GM12891 (cell line): Measurements from ENCODE around the gene TENM3.

Experiments used
- DNase-seq: peaks from one replicate; pipeline ENCODE4 v3.0.0; 2011; ENCODE audit warnings: low spot score; ENCODE audit not compliant: insufficient read length
- FAIRE-seq: peaks from 2 replicates; lab custom pipeline; 2011; peaks lifted over from hg19 to GRCh38; lab: Jason Lieb, UNC
- PAX5 ChIP-seq: IDR thresholded peaks from 2 replicates; pipeline ENCODE4 v1.6.1; 2011; ENCODE audit warnings: low read length, moderate library complexity, mild to moderate bottlenecking; ENCODE audit not compliant: insufficient read depth, severe bottlenecking
- POLR2A ChIP-seq: IDR thresholded peaks from 2 replicates; pipeline ENCODE4 v1.6.1; 2011; ENCODE audit warnings: low read depth, low read length, control low read depth
- POLR2AphosphoS5 ChIP-seq: IDR thresholded peaks from 2 replicates; pipeline ENCODE4 v1.6.1; 2011; ENCODE audit warnings: low read depth, low read length, control low read depth
- POU2F2 ChIP-seq: IDR thresholded peaks from 2 replicates; pipeline ENCODE4 v1.6.1; 2011; ENCODE audit warnings: low read depth, mild to moderate bottlenecking, control low read depth, low read length, moderate library complexity
- SPI1 ChIP-seq: IDR thresholded peaks from 2 replicates; pipeline ENCODE4 v1.6.1; 2011; ENCODE audit warnings: low read depth, low read length, control low read depth
- TAF1 ChIP-seq: IDR thresholded peaks from 2 replicates; pipeline ENCODE4 v1.6.1; 2011; ENCODE audit warnings: low read depth, low read length, control low read depth

The TENM3 gene

DNA sequence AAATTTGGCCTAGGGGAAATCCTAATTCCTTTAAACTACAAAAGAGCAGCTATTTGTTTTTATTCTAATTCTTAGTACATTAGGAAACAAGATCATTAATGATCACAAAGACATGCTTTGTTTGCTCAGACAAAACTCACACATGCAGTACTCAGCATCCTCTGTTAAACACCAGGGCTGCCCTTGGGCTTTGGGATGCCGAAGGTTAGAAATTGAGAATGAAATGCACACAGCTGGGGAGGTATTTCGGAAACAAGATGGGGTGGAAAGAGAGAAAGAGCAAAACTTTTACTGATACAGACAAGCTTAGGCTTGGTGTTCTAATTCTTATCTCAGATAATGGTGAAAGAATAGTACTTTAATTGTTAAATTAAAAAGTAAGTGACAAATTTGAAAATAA is 451.3 kb downstream of the TENM3 start:
- no peak for DNase-seq
- TF ChIP-seq TAF1 (no peak), POLR2A (no peak), POU2F2 (no peak), PAX5 (no peak), POLR2AphosphoS5 (no peak), SPI1 (no peak)
- no peak for FAIRE-seq

DNA sequence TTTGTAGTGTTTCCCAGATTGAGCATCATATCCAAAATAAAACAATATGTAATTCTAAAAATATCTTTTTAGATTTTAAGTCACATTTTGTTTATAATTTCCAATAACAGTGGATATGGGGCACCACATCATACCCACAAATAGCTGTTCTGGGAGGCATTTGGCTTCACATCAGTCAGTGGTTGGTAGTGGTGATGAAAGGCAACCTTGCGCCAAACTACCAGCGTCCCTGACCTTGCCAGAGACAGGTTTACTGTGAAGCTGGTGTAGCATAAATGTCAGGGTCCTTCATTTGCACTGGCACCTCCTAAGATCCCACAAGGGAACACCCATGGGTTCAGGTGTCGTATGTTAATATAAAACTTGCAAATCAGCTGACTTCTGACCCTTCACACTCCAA is 451.8 kb downstream of the TENM3 start:
- FAIRE-seq (no peak), DNase-seq (no peak)
- no peak for TF ChIP-seq POLR2A
- no peak for TF ChIP-seq POLR2AphosphoS5
- TF ChIP-seq SPI1, result no peak
- no peak for TF ChIP-seq POU2F2
- no peak for TF ChIP-seq TAF1
- no peak for TF ChIP-seq PAX5

DNA sequence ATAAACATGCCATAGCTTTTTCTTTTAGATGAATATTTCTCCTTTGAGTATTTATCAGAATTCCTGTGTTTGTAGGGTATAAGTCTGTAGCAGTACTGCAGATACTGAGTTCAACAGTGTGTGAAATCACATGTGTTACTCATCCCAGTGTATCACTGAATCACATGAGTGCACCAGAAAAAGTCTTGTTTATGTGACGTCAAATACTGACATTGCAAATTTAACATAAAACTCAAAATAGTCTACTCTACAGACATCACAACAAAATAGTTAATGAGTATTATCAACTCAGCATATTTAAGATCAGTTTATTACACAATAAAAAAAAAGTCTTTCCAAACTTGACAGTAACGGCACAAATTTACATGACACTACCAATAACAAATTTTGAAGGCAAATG is 452.6 kb downstream of the TENM3 start:
- FAIRE-seq, result no peak
- no peak for TF ChIP-seq POLR2AphosphoS5
- TF ChIP-seq POLR2A, result no peak
- TF ChIP-seq TAF1, result no peak
- no peak for DNase-seq

DNA sequence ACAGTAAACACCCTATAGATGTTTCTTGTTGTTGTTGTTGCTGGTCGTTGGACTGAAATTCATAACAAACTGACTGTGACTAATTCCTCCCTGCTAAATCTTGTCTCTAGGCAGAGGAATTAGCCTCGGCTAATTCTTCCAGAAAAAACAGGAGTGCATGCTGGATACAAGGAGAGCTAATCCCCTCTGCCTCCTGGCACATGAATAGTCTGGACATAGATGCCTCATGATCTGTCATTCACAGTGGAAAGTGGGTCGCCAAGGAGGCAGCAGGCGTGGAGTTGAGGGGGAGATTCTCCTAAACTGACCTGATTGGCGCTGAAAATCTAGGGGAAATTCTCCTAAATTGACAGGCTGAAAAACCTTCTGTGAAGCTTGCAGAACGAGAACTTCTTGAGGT is 453.9 kb downstream of the TENM3 start:
- TF ChIP-seq POU2F2 (no peak), POLR2A (no peak), TAF1 (no peak), POLR2AphosphoS5 (no peak), SPI1 (no peak), PAX5 (no peak)
- no peak for FAIRE-seq

DNA sequence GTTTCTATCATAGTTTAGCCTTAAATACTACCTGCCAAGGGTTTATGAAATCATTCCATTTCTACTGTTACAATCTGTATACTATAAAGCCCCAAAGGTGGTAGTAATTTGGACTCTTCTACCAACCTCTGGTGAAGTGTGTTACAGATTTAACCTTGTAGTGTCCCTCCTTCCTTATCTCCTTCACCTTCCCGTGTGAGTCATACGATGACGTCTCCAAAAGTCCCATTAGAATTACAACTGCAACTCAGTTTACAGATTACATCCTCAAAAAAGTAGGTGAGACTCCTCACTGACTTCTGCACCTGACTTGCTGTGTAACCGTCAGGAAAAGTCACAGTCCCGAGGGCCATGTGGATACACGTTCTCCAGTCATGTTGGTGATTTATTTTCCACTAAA is 455.0 kb downstream of the TENM3 start:
- no peak for FAIRE-seq
- no peak for TF ChIP-seq POLR2A
- no peak for TF ChIP-seq POLR2AphosphoS5
- TF ChIP-seq PAX5, result no peak
- no peak for TF ChIP-seq POU2F2
- TF ChIP-seq TAF1, result no peak
- no peak for TF ChIP-seq SPI1
- no peak for DNase-seq

More for the DNA sequence above, 453.9 kb downstream of the TENM3 start:
- no peak for DNase-seq

DNA sequence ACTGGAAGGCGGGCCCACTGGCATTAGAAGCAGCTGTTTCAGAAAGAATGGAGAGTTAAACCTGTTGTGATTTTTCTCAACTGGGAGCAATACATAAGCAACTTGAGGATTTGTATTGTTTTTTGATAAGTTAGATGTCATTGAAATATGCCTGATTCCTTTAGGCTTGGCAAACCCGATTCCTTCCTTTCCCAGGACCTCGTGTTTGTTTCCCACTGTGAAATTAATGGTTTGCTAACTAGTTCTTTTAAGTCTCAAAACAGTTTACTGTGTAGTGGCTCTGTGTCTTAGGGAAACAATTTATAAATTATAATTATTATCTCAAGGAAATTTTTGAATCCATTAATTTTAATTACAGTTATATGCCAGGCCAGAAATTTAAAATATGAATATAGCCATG is 456.0 kb downstream of the TENM3 start:
- no peak for DNase-seq
- no peak for FAIRE-seq
- TF ChIP-seq SPI1 (no peak), POU2F2 (no peak), POLR2A (no peak), POLR2AphosphoS5 (no peak), PAX5 (no peak), TAF1 (no peak)

DNA sequence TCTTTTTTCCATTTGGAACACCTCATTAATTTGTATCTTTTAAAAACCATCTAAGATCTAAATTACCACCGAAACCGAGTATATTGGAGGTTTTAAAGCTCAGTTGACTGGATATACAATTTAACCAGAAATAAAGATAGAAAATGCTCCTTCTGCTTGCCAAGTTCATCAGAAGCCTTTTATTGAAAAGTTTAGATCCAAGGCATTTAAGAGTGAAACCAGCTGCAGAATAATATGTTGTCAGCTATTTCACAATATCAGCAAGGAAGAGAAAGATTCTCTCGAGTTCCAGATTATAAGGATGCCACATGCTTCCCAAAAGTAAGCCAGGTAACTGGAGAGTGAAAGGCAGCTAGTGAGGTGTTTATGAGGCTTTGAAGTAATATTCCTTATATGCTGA is 456.6 kb downstream of the TENM3 start:
- TF ChIP-seq POLR2A (no peak), PAX5 (no peak), POLR2AphosphoS5 (no peak), SPI1 (no peak), POU2F2 (no peak), TAF1 (no peak)
- no peak for FAIRE-seq
- DNase-seq, result no peak

DNA sequence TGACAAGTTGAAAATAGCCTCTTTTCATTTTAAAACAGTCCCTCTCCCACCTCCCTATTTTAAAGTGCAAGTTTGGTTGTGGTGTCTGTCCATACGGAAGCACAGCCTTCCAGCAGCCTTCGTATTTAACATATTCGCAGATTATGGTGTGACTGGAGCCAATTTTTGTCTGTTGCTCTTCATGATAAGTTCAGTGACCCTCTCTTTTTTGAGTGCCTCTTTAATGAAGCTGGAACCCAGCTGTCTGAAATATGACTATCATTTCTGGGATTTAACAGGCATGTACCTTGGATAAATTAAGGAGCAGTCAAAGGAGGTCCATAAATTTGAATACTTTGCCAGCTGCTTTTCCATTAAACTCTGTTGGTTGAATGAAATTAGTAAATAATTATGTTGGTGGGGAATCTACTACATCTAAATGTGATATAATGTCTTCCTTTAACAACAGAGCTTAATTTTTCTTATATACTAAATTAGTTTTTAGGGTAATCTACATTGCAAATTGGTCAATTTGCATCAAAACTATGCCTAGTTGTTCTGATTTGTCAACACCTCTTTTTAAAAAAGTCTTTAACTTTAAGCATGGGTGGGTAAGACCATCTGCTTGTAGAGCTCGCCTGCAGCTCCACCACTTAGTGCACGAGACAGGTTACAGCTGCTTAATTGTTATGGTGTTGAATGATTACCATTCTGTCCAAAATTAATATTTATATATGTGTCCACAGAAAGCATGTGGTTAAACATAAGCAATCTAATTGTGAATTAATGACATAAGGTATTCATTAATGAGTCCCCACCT is 457.4 kb downstream of the TENM3 start:
- TF ChIP-seq POLR2A, result no peak
- TF ChIP-seq POU2F2, result no peak
- DNase-seq (no peak), FAIRE-seq (no peak)

DNA sequence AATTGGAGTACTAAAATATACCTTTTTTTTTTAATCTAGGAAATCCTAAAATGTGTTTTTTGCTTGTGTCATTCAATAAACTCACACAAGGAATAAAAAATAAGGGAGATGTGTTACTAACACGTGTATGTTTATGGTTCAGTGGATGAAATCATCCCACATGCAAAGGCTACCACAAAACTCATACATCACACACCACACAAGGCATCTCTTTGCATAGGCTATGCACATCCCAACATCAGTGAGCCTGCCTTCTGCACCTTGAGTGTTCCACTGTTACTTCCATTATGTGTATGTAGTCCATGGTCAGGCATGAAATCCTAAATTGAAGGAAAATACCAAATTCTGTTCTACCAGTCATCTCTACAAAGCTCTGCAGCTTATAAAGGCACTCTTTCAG is 460.9 kb downstream of the TENM3 start:
- no peak for FAIRE-seq
- no peak for TF ChIP-seq TAF1
- DNase-seq, result no peak

DNA sequence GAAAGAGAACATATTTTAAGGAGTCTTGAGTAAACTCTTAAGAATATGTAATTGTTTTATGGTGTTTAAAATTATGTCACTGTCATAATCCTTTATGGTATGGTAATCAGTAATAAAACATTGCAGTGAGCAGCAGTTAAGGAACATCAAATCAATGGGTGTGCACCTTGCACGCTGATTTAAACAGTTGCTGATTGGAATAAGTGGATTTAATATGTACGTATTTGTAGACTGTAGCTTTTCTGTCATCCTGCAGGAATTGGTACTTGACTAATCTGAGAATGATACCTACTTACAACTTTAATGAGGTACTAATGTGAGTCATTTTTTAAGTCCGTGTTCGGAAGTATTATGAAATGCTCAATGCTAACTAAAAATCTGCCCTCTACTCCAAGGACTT is 461.7 kb downstream of the TENM3 start:
- DNase-seq, result no peak
- TF ChIP-seq POLR2A (no peak), TAF1 (no peak), PAX5 (no peak), POLR2AphosphoS5 (no peak), SPI1 (no peak), POU2F2 (no peak)
- FAIRE-seq, result no peak

DNA sequence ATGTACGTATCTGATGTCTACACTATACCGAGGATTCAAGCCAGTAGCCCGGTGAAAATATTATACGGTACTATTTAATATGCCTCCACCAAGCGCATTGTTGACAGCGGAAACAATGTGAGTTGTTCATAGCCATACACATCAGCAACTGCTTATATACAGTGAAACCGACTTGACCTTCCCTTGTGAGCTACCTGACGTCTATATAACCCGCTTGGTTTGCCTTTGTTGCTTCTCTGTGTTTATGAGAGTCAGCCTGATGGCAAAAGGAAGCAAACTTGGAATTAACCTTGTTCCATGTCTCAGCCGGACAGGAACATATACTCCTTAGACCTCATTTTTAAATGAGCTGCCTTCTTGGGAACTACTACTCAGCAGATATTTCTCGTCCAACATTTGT is 462.2 kb downstream of the TENM3 start:
- FAIRE-seq, result no peak
- TF ChIP-seq PAX5 (no peak), POU2F2 (no peak), POLR2A (no peak), POLR2AphosphoS5 (no peak), TAF1 (no peak), SPI1 (no peak)
- DNase-seq, result no peak
